T-helper 1 cell treated with Interleukin-12 subunit alpha and Interleukin-12 subunit beta and Interleukin-4 antibody, amounts not matched to agents 30 ng/mL and 1 ng/mL, for 36 hours (primary cell): ENCODE measurements around the gene RNF2. TPM values are rescaled to one million over a fixed set of nuclear protein-coding genes. Genes with fewer than 3 reads are reported as not detected.

ENCODE experiments used
- intact Hi-C: fragments of 100-400 bp; cut with micrococcal nuclease; formaldehyde crosslinking; loops from one replicate; pipeline ENCODE4 v1.15.1; 2024
- total RNA-seq: library from RNA; stranded (reverse); gene quantifications from 2 replicates; pipeline ENCODE4 v1.2.3, GENCODE V29; 2022

RNF2 gene
- total RNA-seq, 1 donor from 2014 or later = 16.9 TPM

DNA sequence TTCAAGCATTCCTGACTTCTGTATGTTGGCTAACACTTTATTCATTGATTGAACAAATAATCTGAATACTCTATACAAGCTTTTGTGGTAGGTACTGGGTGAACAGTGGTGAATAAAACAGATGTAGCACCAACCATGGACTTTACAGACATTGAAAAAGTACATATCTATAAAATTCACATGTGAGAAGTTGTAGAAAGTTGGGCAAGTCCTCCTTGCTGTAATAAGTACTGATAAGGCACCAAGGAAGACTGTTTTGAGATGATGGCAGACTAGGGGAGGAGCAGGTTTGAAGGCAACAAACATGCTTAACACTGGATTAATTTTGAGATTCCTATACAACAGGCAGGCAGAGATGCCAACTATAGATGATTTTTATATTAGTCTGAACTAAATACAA is 42.4 kb downstream of the RNF2 start:
- intact Hi-C loops = no loop called here

DNA sequence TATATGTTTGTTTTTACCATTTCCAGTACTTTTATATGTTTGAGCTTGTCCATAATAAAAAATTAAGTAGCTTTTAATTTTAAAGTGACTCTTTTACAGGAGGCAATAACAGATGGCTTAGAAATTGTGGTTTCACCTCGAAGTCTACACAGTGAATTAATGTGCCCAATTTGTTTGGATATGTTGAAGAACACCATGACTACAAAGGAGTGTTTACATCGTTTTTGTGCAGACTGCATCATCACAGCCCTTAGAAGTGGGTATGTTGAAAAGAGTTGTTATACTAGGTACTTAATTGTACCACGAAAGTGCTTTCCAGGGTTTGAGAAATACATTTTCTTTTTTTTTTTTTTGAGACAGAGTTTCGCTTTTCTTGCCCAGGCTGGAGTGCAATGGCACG is 46.1 kb downstream of the RNF2 start:
- intact Hi-C loops = no loop called here

DNA sequence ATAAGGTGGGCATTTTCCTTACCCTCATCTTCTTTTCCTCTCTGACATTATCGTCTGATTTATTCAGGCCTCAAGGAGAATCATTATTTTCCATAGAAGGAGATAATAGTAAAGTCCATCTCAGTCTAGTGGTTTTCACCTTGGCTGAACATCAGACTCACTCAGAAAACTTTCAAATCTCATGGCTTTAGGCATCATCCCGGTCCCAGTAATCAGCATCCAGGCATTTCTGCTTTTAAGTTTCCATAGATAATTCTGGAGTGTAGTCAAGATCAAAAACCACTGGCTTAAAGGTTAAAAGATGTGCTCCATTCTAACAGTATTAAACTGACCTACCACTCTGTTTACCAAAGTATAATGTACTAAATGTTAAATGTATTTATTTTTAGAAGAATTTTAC is 49.4 kb downstream of the RNF2 start:
- intact Hi-C loops = no loop called here

DNA sequence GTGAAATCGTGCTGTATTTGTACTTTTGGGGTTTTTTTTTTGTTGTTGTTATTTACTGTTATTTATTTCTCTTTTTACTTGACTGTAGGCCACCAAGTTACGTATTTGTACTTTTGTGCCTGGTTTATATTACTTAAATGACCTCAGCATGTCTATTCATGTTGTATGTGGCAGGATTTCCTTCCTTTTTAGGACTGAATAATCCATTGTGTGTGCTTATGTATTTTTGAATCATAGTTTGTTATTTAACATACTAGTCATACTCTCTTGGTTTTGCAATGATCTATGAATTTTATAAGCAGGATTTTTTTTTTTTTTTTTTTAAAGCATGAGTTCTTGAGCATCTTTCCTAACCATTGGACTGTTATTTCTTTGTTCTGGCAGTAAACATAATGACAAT is 51.2 kb downstream of the RNF2 start:
- intact Hi-C loops = no loop called here

DNA sequence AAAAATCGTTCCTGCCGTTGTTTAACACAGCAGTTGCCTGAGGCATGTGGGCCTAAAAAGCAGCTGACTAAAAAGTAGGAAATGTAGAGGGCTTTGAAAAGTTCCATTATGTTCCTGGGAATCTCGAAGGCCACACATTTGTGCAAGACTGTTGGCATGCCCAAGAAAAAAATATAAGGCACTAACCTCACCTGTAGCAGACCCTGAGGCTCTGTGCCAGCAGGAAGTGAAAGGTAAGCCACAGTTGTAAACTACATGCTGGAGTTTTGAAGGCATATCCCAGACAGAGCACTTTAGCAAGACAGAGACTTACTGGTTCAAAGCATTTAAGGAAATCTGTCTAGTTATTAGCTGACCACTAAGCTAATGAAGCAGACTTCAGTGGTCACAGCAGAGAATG is 58.7 kb downstream of the RNF2 start:
- intact Hi-C loops = no loop called here

DNA sequence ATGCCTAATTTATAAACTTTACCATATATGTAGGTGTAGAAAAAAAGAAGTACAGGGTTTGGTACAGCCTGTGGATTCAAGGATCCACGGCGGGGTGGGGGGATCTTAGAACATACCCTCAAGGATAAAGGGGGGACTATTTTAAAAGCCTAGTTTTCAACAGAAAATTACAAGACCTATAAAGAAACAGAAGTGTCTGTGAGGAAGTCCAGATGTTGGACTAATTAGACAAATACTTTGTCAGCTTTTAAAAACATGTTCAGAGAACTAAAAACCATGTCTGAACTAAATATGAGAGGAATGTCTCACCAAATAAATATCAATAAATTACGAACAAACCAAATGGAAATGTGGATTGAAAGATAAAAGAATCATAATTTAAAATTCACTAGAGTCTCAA is 59.8 kb downstream of the RNF2 start:
- intact Hi-C loops = no loop called here

DNA sequence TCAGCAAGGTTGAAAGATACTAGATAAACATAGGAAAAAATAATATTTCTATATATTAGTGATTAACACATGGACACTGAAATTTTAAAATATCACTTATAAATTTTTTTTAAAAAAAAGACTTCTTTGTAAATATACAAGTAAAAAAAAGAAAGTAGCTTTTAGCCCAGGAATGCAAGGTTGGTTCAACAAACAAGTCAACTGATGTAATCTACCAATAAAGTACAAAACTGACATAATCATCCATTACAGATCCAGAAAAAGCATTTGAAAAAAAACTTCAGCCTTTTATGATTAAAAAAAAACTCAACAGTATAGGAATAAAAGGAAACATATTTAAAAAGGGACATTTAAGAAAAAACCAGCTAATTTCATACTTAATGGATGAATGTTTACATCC is 63.0 kb downstream of the RNF2 start:
- intact Hi-C loops = no loop called here

DNA sequence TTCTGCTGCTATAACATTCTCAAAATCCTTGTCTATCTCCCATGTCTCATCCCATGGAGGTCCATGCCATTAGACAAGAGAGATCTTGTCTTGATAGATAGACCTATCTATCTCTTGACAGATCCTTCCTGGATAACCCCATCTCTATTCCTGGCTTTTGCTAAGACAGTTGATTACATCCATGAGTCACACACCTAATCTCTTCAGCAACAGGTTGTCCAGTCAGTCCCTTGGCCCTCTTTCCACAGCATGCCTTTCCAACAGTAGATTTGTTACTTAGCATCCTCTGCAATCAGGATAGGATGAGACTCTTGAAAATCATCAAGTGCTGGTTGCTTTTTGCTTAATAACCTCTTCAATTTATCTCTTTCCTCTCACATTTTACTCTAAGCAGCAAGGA is 64.8 kb downstream of the RNF2 start:
- intact Hi-C loops = no loop called here

DNA sequence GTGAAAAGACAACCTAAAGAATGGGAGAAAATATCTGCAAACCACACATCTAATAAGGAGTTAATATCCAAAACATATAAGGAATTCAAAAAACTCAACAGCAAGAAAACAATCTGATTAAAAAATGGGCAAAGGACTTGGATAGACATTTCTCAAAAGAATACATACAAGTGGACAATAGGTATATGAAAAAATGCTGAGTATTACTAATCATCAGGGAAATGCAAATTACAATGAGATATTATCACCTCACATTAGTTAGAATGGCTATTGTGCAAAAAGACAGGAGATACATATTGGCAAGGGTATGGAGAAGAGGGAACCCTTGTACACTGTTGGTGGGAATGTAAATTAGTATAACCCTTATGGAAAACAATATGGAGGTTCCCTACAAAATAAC is 66.5 kb downstream of the RNF2 start:
- intact Hi-C loops = no loop called here

DNA sequence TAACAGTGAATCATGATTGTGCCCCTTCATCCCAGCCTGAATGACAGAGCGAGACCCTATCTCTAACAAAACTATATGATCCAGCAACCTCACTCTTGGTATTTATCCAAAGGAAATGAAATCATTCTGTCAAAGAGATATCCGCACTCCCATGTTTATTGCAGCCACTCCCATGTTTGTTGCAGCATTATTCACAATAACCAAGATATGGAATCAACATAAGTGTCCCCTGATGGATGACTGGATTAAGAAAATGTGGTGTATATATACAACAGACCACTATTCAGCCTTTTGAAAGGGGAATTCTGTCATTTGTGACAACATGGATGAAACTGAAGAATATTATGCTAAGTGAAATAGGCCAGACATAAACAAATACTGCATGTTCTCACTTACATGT is 67.0 kb downstream of the RNF2 start:
- intact Hi-C loops = no loop called here

DNA sequence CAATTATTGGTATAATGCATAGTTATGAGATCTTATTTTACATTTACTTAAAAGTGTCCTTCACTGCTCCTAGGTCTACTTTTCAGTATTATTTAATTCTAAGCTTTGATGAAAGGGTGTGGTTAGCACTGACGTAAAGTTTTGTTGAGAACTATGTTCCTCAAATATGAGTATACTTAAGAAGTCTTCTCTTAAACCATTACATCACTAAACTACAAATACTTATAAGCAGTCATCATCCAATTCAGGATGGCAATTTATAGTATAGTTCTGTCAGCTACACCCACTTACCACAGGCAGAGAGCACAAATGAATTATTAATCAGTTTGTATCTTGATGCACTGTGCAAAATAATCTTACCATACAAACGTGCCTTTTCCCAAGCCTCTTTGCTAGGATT is 84.3 kb downstream of the RNF2 start:
- intact Hi-C loops = loop anchor here (2.0 kb wide), 1 partner anchor 13 kb away; no protein-coding TSS in a partner anchor

DNA sequence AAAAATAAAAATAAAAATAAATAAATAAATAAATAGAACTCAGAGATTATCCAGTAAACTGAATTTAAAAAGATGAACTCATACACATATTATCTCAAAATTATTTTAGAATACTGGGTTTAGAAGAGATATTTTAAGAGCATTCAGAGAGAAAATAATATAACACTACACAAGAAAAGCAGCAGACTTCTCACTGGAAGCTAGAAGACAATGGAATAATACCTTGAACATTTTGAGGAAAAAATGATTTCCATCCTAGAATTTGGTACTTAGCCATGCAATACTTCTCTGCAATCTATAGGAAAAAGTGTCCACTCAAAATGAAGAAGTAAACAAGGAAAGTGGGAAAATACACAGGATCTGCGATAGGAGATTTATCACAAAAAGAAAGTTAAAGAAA is 87.2 kb downstream of the RNF2 start:
- intact Hi-C loops = no loop called here

DNA sequence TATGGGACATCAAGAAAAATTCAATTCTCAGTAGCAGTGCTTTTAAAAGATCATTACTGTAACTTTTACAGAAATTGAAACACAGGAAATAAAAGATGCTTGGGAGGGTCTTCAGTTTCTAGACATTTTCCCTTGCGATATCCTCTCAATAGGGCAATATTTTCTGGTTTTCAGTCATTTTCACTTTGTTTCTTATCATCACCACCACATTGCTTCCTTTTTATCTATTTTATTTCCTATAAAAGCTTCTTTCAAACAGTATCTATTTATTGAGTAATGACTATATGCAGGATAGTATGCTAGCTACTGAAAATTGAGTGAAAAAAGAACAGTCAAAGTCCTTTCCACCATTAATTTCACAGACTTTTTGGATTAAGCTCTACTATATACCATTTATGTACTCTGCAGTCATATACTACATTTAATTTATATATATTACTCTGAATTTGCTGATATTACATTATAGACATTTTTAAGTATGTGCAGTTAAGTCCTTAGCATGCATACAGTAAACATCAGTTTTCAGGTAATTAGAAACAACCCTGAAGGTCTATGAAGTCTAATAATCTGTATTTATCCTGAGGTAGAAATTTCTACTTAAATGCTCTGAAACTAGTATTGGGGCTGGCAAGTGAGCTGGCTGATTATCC is 92.7 kb downstream of the RNF2 start:
- intact Hi-C loops = no loop called here

DNA sequence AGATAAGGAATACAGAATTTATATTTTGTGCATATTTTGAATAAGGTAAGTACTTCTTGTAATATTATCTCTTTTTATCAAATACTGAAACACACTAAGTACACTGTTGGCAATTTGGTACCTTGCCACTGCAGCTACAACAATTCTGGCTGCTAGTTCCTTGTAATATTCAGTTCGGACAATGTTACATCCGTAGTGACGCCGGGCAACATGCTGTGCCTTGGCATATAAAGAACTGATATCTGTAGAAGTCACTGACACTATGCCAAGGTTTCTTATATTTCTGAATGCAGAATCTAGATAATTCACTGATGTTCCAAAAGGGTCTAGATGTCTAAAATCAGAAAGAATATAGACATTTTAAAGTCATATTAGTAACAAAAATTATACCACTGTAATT is 93.9 kb downstream of the RNF2 start:
- intact Hi-C loops = no loop called here

DNA sequence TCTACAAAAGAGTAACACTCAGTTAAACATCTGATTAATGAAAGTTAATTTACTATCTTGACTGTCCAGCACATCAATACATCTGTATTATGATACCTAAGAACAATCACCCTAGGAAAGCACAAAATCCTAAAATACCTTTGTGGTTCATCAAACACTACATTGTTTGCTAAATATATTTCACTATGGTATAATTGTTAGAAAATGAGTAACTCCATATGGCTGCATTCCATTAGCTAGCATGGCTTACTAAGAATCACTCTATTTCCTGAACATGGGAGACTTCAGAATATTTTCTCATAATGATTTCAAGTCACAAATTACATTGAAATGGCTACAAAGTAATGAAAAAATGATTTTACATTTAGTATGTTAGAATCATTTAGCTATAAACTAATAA is 98.9 kb downstream of the RNF2 start:
- intact Hi-C loops = no loop called here

DNA sequence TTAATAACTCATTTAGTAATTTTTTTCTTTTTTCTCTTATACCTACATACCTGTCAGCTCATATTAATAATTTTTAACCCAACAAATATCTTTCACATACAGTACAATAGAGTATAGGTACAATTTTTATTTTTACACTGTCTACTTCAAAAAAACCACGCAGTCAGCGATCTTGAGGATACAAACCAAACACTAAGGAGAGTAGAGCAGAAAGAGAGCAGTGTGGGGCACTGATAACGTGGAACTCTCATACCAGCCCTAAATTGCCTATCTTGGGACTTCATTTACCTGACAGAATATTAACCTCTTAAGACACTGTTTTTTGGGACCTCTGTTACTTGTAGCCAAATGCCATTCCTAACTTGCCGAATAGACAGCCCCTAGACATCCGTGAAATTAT is 105.9 kb downstream of the RNF2 start:
- intact Hi-C loops = loop anchor here (10.0 kb wide), 1 partner anchor 134 kb away; no protein-coding TSS in a partner anchor

Other genes with a start within 250 kb of the RNF2 start
- 49.8 and 53.2 TPM in 2 replicates for gene NIBAN1, start 71.0 kb upstream of the RNF2 start, total RNA-seq
- 24.0 and 25.2 TPM in 2 replicates for gene TRMT1L, start 111.4 kb downstream of the RNF2 start, total RNA-seq
- gene SWT1, start 111.6 kb downstream of the RNF2 start, total RNA-seq = 3.5 and 3.9 TPM in 2 replicates